HG02759 (cell line): ENCODE results near the gene UFC1.

Source experiments
- ATAC-seq: cut with Tn5 transposase; IDR thresholded peaks from one replicate; pipeline ENCODE4 v1.9.1; 2021; ENCODE audit warnings: mild to moderate bottlenecking, moderate library complexity; ENCODE audit not compliant: unreplicated experiment

Gene UFC1

GRCh38 chr1:161133220-161133740, 20.5 kb upstream of the UFC1 start:
- ATAC-seq = peak; percentile 3

GRCh38 chr1:161137881-161138280, 15.9 kb upstream of the UFC1 start:
- ATAC-seq = no peak

GRCh38 chr1:161138431-161138830, 15.3 kb upstream of the UFC1 start:
- ATAC-seq = no peak

GRCh38 chr1:161139766-161140165, 14.0 kb upstream of the UFC1 start:
- no peak for ATAC-seq

GRCh38 chr1:161140755-161141400, 12.9 kb upstream of the UFC1 start:
- ATAC-seq = no peak

GRCh38 chr1:161145832-161146231, 7.9 kb upstream of the UFC1 start:
- no peak for ATAC-seq

GRCh38 chr1:161153176-161153575, 602 bp upstream of the UFC1 start:
- ATAC-seq = peak; percentile 10

GRCh38 chr1:161157867-161158266, 4.1 kb downstream of the UFC1 start:
- no peak for ATAC-seq

- ATAC-seq = no peak
Observed at GRCh38 chr1:161158316-161159010, 4.7 kb downstream of the UFC1 start.

- ATAC-seq = peak; percentile 93
Observed at GRCh38 chr1:161159087-161159912, 5.5 kb downstream of the UFC1 start, which contains the start of gene USP21. Gene USP21 (plus strand): TSS chr1:161159500. CDS start chr1:161160641, 1,141 bp downstream.

- ATAC-seq = no peak
Observed at GRCh38 chr1:161159913-161160243, 6.1 kb downstream of the UFC1 start.

GRCh38 chr1:161160671-161161145, 6.9 kb downstream of the UFC1 start:
- ATAC-seq = no peak

- ATAC-seq = no peak
Observed at GRCh38 chr1:161161652-161162051, 7.9 kb downstream of the UFC1 start.

- no peak for ATAC-seq
Observed at GRCh38 chr1:161162052-161162451, 8.3 kb downstream of the UFC1 start.

GRCh38 chr1:161162806-161163205, 9.0 kb downstream of the UFC1 start:
- ATAC-seq = no peak

GRCh38 chr1:161163793-161164192, 10.0 kb downstream of the UFC1 start:
- no peak for ATAC-seq

- no peak for ATAC-seq
Observed at GRCh38 chr1:161164901-161165610, 11.3 kb downstream of the UFC1 start.

- peak; percentile 95 for ATAC-seq
Observed at GRCh38 chr1:161165742-161166668, 12.2 kb downstream of the UFC1 start, which contains the start of gene PPOX. Gene PPOX (plus strand): TSS chr1:161166426. CDS start chr1:161166848, 422 bp downstream.
